BJ (cell line): ENCODE results near the gene TMEM51. TPM values are rescaled to one million over a fixed set of nuclear protein-coding genes. Genes with fewer than 3 reads are reported as not detected.

Source experiments
- CTCF ChIA-PET: fragments of 350-600 bp; formaldehyde crosslinking; extraction: SDS; loops from one replicate; lab custom pipeline; 2021; ENCODE audit warnings: antibody characterized with exemption, inconsistent platforms; lab: Yijun Ruan, JAX
- POLR2A ChIA-PET: fragments of 300-600 bp; sonication (Branson Sonifier 250); formaldehyde crosslinking; extraction: SDS; loops from one replicate; lab custom pipeline; 2021; ENCODE audit warnings: antibody characterized with exemption; lab: Charles Lee
- DNase-seq: peaks from one replicate; pipeline ENCODE4 v3.0.0-alpha.2; 2011; ENCODE audit warnings: low read depth
- H3K27me3 ChIP-seq: 2 replicates; pipeline ENCODE4 v1.6.0; 2011; ENCODE audit warnings: low read length; ENCODE audit not compliant: control insufficient read depth, insufficient read depth
- H3K36me3 ChIP-seq: 2 replicates; pipeline ENCODE4 v1.5.1; 2011; ENCODE audit warnings: low read length; ENCODE audit not compliant: control insufficient read depth, insufficient read depth
- H3K4me3 ChIP-seq: 2 replicates; pipeline ENCODE4 v1.5.1; 2011; ENCODE audit warnings: low read depth, mild to moderate bottlenecking, control low read depth, low read length
- polyA plus RNA-seq: library from polyadenylated mRNA; depleted of rRNA; stranded (reverse); fragments of >200 nt; gene quantifications from 2 replicates; pipeline ENCODE4 v1.2.3, GENCODE V29; 2011
- TF ChIP-seq, protein P1 (sequence below): IDR thresholded peaks from 2 replicates; pipeline ENCODE4 v1.5.1; 2011; ENCODE audit warnings: low read depth, mild to moderate bottlenecking, control low read depth, inconsistent platforms, low read length, moderate library complexity; ENCODE audit not compliant: insufficient read depth

Gene TMEM51
- polyA plus RNA-seq, 1 experiment: 2.0 TPM

DNA sequence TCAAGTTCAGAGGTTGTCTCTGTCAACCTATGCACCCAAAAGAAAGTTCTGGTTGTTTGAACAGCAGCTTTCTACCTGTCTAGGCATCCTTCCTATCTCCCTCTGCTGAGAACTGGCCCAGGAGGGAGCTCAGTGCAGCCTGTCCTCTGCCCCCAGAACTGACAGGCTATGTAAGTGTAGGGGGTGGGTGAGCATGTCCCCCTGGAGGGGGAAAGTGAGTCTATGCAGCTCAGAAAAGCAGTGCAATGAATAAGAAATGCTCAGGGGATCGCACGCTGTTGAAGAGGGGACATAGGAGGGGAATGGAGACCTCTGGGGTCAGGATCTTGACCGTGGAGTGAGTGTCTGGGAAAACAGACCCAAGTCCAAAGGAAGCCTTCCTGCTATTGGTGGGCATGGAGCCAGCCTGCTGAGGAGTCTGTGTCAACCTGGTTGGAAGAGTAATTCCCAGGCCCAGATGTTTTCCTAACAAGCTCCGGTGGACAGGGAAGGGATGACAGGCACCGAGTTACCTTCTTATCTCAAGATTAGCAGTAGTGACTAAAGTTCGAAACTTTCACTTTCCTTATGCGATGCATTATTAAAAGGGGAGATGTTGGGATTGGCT lies 67.4 kb downstream of the TMEM51 start:
- TF ChIP-seq, protein P1, sequence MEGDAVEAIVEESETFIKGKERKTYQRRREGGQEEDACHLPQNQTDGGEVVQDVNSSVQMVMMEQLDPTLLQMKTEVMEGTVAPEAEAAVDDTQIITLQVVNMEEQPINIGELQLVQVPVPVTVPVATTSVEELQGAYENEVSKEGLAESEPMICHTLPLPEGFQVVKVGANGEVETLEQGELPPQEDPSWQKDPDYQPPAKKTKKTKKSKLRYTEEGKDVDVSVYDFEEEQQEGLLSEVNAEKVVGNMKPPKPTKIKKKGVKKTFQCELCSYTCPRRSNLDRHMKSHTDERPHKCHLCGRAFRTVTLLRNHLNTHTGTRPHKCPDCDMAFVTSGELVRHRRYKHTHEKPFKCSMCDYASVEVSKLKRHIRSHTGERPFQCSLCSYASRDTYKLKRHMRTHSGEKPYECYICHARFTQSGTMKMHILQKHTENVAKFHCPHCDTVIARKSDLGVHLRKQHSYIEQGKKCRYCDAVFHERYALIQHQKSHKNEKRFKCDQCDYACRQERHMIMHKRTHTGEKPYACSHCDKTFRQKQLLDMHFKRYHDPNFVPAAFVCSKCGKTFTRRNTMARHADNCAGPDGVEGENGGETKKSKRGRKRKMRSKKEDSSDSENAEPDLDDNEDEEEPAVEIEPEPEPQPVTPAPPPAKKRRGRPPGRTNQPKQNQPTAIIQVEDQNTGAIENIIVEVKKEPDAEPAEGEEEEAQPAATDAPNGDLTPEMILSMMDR: no peak
- H3K36me3 ChIP-seq: no peaks in the 10 kb centered on the region
- no peak overlapping the region for H3K4me3 ChIP-seq
- ChIA-PET CTCF (interaction anchor here (0.6 to 1.0 kb wide), 2 partner anchors 54 to 68 kb away, joined by 3 read pairs; no protein-coding TSS in a partner anchor), POLR2A (no interaction called here)
- 0 out of 2 replicates have a peak, but pooled peaks cover 1% of the 10 kb centered on the region for H3K27me3 ChIP-seq
- no peak for DNase-seq

DNA sequence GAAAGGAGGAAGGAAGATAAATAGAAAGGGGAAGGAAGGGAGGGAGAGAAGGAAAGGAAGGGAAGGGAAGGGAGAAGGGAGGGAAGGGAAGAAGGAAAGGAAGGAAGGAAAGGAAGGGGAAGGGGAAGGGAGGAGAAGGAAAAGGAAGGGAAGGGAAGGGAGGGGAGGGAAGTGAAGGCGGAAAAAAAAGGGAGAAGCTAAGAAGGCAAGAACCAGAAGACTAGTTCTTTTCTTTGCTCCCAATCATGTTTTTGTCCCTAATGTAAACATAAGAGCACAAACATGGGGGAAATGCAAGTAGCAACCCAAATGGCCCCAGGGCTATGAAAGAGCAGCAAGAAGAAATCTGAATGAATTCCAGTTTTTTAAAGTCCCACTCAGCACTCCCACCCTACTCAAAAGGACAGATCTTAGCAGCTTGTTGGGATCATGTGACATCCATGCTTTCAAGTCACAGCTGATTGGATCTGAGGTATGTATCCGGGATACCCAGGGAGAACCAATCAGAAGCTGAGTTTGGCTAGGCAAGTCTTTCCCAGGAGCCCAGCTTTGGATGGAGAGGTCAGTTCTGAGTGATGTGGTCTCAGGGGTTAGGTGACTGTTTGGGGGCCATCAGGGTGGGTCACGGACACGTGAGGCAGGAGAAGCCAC lies 69.2 kb downstream of the TMEM51 start:
- TF ChIP-seq, protein P1: no peak
- no peaks in the 10 kb centered on the region for H3K36me3 ChIP-seq
- POLR2A ChIA-PET: no interaction called here
- CTCF ChIA-PET: no interaction called here
- no peak overlapping the region for H3K4me3 ChIP-seq
- H3K27me3 ChIP-seq: peaks cover 6% of the 10 kb centered on the region
- no peak for DNase-seq

DNA sequence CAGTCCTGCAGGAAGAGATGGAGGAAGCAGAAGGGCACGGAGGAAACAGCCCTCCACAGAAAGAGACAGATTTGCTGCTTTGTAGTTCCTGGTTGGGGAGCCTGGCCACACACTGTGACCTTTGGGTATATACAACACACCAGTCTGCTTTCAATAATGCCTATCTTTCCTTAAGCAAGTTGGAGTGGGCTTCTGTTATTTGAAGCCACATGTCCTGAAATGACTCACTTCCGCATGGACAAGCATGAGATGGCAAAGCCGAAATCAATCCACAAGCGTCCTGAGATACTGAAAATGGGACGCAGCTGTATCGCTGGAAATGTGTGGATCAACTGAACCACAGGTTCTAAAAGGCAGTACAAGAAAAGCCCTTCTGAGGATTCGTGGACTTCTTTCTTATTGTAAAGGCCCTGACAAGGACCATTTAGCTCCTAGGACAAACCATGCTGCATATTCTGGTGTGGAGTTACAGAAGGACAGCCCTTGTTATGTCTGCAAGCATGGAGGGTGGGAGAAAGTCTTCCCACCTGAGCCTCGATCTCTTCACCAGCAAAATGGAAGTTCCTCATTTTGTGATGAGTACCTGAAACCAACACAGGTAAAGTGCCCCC lies 70.8 kb downstream of the TMEM51 start:
- POLR2A ChIA-PET: no interaction called here

DNA sequence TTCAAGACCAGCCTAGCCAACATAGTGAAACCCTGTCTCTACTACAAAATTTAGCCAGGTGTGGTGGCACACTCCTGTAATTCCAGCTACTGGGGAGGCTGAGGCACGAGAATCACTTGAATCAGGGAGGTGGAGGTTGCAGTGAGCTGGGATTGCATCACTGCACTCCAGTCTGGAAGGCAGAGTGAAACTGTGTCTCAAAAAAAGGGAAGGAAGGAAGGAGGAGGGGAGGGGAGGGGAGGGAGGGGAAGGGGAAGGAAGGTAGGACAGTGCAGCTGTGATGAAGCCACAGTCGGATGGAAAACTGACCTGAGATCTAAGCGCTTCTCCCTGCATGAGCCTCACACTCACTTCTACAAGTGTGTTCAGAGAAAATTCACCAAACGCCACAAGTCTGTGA lies 71.4 kb downstream of the TMEM51 start:
- TF ChIP-seq, protein P1: no peak
- CTCF ChIA-PET: interaction anchor here (0.9 kb wide), 1 partner anchor 11 kb away, joined by 3 read pairs; no protein-coding TSS in a partner anchor
- POLR2A ChIA-PET: no interaction called here
- no peak for DNase-seq
- H3K36me3 ChIP-seq: no peaks in the 10 kb centered on the region
- no peak overlapping the region for H3K4me3 ChIP-seq
- H3K27me3 ChIP-seq: peaks cover 6% of the 10 kb centered on the region

More for the DNA sequence above, 70.8 kb downstream of the TMEM51 start:
- TF ChIP-seq, protein P1: no peak
- CTCF ChIA-PET: no interaction called here
- Histone ChIP-seq H3K36me3 (no peaks in the 10 kb centered on the region), H3K4me3 (no peak overlapping the region), H3K27me3 (peaks cover 6% of the 10 kb centered on the region)
- DNase-seq: no peak

DNA sequence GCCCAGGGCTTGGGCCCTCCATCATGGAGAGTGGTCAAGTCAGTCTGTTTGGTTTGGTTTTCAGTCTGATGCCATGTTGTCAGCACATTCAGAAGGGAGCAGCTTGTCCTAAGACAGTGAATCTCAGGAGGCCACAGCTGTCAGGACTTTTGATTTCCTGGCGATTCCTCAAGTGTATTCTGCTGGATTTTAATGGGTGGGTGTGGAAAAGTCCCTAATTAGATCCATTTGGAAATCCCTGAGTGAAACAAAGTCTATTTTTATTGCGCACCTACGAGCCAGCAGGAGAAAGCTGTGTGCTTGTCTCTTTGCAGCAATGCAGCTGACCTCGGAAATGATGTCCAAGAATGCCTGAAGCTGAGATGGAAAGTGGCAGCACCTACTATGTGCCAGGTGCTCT lies 71.9 kb downstream of the TMEM51 start:
- no peaks in the 10 kb centered on the region for H3K36me3 ChIP-seq
- peaks cover 6% of the 10 kb centered on the region for H3K27me3 ChIP-seq
- TF ChIP-seq, protein P1: no peak
- CTCF ChIA-PET: interaction anchor here (0.9 to 1.4 kb wide), 3 partner anchors 11 to 21 kb away, joined by 3 read pairs; partner anchors contain the start of gene FHAD1
- DNase-seq: no peak
- POLR2A ChIA-PET: no interaction called here
- no peak overlapping the region for H3K4me3 ChIP-seq
